ENCODE measurements around the gene NT5DC1. TPM values are rescaled to one million over a fixed set of nuclear protein-coding genes. Genes with fewer than 3 reads are reported as not detected.

The NT5DC1 gene
- total RNA-seq, 1 donor from 2014 or later: 21.6 TPM

- Mint-ChIP-seq H3K4me1 (ENCODE audit: low read depth, unreplicated experiment) (no peaks in the 10 kb centered on the region), H3K27ac (ENCODE audit: unreplicated experiment) (no peak overlapping the region), H3K4me3 (ENCODE audit: unreplicated experiment) (no peak overlapping the region), H3K36me3 (ENCODE audit: unreplicated experiment) (peaks cover 13% of the 10 kb centered on the region), H3K27me3 (ENCODE audit: unreplicated experiment) (no peaks in the 10 kb centered on the region), H3K9me3 (ENCODE audit: unreplicated experiment) (peaks cover 1% of the 10 kb centered on the region)
- TF ChIP-seq CTCF (IDR thresholded peaks at IDR 0.05; ENCODE audit: partially characterized antibody, unreplicated experiment): no peak
- no peak for DNase-seq
Observed at GRCh38 chr6:116258520-116258919, 157.9 kb downstream of the NT5DC1 start.

GRCh38 chr6:116263353-116263752, 162.7 kb downstream of the NT5DC1 start:
- H3K27ac Mint-ChIP-seq (ENCODE audit: unreplicated experiment): no peak overlapping the region
- no peak overlapping the region for H3K4me3 Mint-ChIP-seq (ENCODE audit: unreplicated experiment)
- H3K4me1 Mint-ChIP-seq (ENCODE audit: low read depth, unreplicated experiment): no peaks in the 10 kb centered on the region
- peaks cover 1% of the 10 kb centered on the region for H3K9me3 Mint-ChIP-seq (ENCODE audit: unreplicated experiment)
- H3K36me3 Mint-ChIP-seq (ENCODE audit: unreplicated experiment): peaks cover 26% of the 10 kb centered on the region
- no peaks in the 10 kb centered on the region for H3K27me3 Mint-ChIP-seq (ENCODE audit: unreplicated experiment)
- no peak for TF ChIP-seq CTCF (IDR thresholded peaks at IDR 0.05; ENCODE audit: partially characterized antibody, unreplicated experiment)
- no peak for DNase-seq

GRCh38 chr6:116265041-116265829, 164.6 kb downstream of the NT5DC1 start:
- no peak for DNase-seq

GRCh38 chr6:116266803-116267202, 166.2 kb downstream of the NT5DC1 start:
- TF ChIP-seq CTCF (IDR thresholded peaks at IDR 0.05; ENCODE audit: partially characterized antibody, unreplicated experiment): no peak
- DNase-seq: no peak
- peaks cover 26% of the 10 kb centered on the region for H3K36me3 Mint-ChIP-seq (ENCODE audit: unreplicated experiment)
- no peak overlapping the region for H3K27ac Mint-ChIP-seq (ENCODE audit: unreplicated experiment)
- peaks cover 8% of the 10 kb centered on the region for H3K4me1 Mint-ChIP-seq (ENCODE audit: low read depth, unreplicated experiment)
- H3K9me3 Mint-ChIP-seq (ENCODE audit: unreplicated experiment): peaks cover 1% of the 10 kb centered on the region
- no peak overlapping the region for H3K4me3 Mint-ChIP-seq (ENCODE audit: unreplicated experiment)
- no peaks in the 10 kb centered on the region for H3K27me3 Mint-ChIP-seq (ENCODE audit: unreplicated experiment)

More at GRCh38 chr6:116265041-116265829, 164.6 kb downstream of the NT5DC1 start:
- no peak overlapping the region for H3K27ac Mint-ChIP-seq (ENCODE audit: unreplicated experiment)
- no peak overlapping the region for H3K4me3 Mint-ChIP-seq (ENCODE audit: unreplicated experiment)
- peaks cover 26% of the 10 kb centered on the region for H3K36me3 Mint-ChIP-seq (ENCODE audit: unreplicated experiment)
- H3K4me1 Mint-ChIP-seq (ENCODE audit: low read depth, unreplicated experiment): no peaks in the 10 kb centered on the region
- H3K27me3 Mint-ChIP-seq (ENCODE audit: unreplicated experiment): no peaks in the 10 kb centered on the region
- no peak for TF ChIP-seq CTCF (IDR thresholded peaks at IDR 0.05; ENCODE audit: partially characterized antibody, unreplicated experiment)
- peaks cover 1% of the 10 kb centered on the region for H3K9me3 Mint-ChIP-seq (ENCODE audit: unreplicated experiment)

- no peak for TF ChIP-seq CTCF (IDR thresholded peaks at IDR 0.05; ENCODE audit: partially characterized antibody, unreplicated experiment)
- peaks cover 8% of the 10 kb centered on the region for H3K4me1 Mint-ChIP-seq (ENCODE audit: low read depth, unreplicated experiment)
- peaks cover 1% of the 10 kb centered on the region for H3K9me3 Mint-ChIP-seq (ENCODE audit: unreplicated experiment)
- peaks cover 16% of the 10 kb centered on the region for H3K36me3 Mint-ChIP-seq (ENCODE audit: unreplicated experiment)
- DNase-seq: no peak
- H3K4me3 Mint-ChIP-seq (ENCODE audit: unreplicated experiment): no peak overlapping the region
- no peak overlapping the region for H3K27ac Mint-ChIP-seq (ENCODE audit: unreplicated experiment)
- no peaks in the 10 kb centered on the region for H3K27me3 Mint-ChIP-seq (ENCODE audit: unreplicated experiment)
Observed at GRCh38 chr6:116267836-116268588, 167.4 kb downstream of the NT5DC1 start.

All from glutamatergic neuron (in vitro differentiated cells).